ENCODE results near the gene FAM13A.

DNA sequence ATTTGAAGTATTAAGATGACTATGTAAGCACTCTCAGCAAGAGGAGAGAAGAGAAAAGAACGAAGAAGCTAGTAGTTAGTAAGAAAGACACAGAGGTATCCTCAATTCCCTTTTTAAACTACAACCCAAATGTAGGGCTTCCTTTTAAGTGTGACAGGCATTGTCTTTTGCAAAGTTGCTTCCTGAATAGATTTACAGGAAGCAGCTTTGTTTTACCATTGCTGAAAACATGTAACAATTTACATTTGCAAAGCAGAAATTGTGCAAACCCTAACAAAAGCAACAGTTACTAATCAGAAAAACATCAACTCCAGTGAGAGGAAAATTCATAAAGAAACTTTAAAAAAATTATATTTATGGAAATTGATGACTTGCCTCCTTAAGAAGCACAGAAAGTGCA lies 96.4 kb downstream of the FAM13A start:
- TF ChIP-seq, protein P1, sequence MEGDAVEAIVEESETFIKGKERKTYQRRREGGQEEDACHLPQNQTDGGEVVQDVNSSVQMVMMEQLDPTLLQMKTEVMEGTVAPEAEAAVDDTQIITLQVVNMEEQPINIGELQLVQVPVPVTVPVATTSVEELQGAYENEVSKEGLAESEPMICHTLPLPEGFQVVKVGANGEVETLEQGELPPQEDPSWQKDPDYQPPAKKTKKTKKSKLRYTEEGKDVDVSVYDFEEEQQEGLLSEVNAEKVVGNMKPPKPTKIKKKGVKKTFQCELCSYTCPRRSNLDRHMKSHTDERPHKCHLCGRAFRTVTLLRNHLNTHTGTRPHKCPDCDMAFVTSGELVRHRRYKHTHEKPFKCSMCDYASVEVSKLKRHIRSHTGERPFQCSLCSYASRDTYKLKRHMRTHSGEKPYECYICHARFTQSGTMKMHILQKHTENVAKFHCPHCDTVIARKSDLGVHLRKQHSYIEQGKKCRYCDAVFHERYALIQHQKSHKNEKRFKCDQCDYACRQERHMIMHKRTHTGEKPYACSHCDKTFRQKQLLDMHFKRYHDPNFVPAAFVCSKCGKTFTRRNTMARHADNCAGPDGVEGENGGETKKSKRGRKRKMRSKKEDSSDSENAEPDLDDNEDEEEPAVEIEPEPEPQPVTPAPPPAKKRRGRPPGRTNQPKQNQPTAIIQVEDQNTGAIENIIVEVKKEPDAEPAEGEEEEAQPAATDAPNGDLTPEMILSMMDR (IDR thresholded peaks at IDR 0.05), result no peak
- TF ChIP-seq POLR2A (IDR thresholded peaks at IDR 0.05), result no peak
